ENCODE data around the gene ZCRB1. TPM values are rescaled to one million over a fixed set of nuclear protein-coding genes. Genes with fewer than 3 reads are reported as not detected.

The ZCRB1 gene
- total RNA-seq, 4 donors from 2014 or later: 36.5 to 79.7 (median 45.9) TPM

DNA sequence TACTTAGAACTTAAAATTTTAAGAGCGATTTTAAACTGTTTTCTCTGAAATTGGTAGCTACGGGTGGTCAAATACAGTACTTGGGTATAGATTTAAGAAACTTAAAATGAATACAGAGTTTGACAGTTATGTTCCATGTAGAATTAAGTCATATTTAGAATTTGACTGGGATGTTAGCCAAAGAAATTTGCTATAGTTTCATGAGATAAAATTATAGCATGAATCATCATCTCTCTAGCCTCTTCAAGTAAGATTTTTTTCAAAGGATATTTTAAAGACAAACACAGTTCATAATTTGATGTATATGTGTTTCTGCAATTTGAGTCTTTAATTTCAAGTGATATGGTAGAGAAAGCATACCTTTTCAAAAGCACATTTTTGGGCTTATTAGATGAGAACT is 41.0 kb downstream of the ZCRB1 start:
- Histone ChIP-seq H3K9me3 (no peaks in the 10 kb centered on the region), H3K27me3 (peaks cover 8% of the 10 kb centered on the region), H3K4me1 (no peaks in the 10 kb centered on the region), H3K4me3 (no peak overlapping the region), H3K27ac (no peak overlapping the region), H3K36me3 (no peaks in the 10 kb centered on the region)
- TF ChIP-seq, protein P1, sequence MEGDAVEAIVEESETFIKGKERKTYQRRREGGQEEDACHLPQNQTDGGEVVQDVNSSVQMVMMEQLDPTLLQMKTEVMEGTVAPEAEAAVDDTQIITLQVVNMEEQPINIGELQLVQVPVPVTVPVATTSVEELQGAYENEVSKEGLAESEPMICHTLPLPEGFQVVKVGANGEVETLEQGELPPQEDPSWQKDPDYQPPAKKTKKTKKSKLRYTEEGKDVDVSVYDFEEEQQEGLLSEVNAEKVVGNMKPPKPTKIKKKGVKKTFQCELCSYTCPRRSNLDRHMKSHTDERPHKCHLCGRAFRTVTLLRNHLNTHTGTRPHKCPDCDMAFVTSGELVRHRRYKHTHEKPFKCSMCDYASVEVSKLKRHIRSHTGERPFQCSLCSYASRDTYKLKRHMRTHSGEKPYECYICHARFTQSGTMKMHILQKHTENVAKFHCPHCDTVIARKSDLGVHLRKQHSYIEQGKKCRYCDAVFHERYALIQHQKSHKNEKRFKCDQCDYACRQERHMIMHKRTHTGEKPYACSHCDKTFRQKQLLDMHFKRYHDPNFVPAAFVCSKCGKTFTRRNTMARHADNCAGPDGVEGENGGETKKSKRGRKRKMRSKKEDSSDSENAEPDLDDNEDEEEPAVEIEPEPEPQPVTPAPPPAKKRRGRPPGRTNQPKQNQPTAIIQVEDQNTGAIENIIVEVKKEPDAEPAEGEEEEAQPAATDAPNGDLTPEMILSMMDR (IDR thresholded peaks at IDR 0.05): no peak
- TF ChIP-seq POLR2AphosphoS5 (IDR thresholded peaks at IDR 0.05) (no peak), EP300 (IDR thresholded peaks at IDR 0.05) (no peak), POLR2A (IDR thresholded peaks at IDR 0.05) (no peak)
- 67 to 76% methylated on average over 2 of the region's 2 CpGs for WGBS, 2 donors (ENCODE audit: low coverage in 1 of 2)
- ATAC-seq: no peak

DNA sequence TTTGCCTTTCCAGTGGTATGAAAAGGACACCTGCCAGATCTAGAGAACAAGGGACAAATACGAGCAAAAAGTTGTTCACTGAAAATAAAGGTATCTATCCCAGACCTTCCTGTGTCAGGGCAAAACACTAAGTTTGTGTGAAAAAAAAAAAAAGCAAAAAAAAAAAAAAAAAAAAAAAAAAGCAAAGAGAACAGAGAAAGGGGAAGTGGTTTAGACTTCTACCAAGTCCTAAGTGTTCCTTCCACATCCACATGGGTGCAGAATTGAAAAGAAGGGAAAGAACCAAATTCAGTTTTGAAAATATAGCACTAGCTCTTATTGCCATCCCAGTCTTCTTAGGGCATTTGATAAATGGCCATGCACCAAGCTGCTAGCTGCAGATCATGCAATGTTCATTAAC is 41.7 kb downstream of the ZCRB1 start:
- Histone ChIP-seq H3K4me3 (no peak overlapping the region), H3K9me3 (no peaks in the 10 kb centered on the region), H3K36me3 (no peaks in the 10 kb centered on the region), H3K4me1 (no peaks in the 10 kb centered on the region), H3K27ac (no peak overlapping the region), H3K27me3 (peaks cover 8% of the 10 kb centered on the region)
- ATAC-seq: no peak
- 100% methylated on average over 1 of the region's 1 CpG; no CpG with 5 or more reads in 1 of the 2 donors for WGBS, 2 donors (ENCODE audit: low coverage in 1 of 2)
- TF ChIP-seq, protein P1 (IDR thresholded peaks at IDR 0.05): no peak
- no peak for TF ChIP-seq POLR2A (IDR thresholded peaks at IDR 0.05)
- no peak for TF ChIP-seq POLR2AphosphoS5 (IDR thresholded peaks at IDR 0.05)
- no peak for TF ChIP-seq EP300 (IDR thresholded peaks at IDR 0.05)

DNA sequence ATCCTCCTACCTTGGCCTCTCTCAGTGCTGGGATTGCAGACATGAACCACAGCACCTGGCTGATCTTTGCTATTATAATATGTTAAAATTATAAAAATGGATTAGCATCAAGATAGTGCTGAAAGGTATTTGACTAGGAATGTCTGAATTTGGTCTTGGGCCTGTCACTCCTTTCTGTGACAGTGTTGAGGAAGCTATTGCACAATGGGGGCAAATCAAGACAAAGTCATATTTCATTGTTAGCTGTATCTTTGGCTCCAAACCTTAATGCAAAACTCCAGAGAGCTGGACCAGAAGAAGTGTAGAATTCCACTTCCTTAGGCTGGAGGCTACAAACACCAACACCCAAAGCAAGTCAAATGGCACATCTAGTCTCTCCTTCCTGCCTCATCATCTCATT is 42.2 kb downstream of the ZCRB1 start:
- ATAC-seq: no peak
- Histone ChIP-seq H3K4me3 (no peak overlapping the region), H3K4me1 (no peaks in the 10 kb centered on the region), H3K36me3 (no peaks in the 10 kb centered on the region), H3K9me3 (no peaks in the 10 kb centered on the region), H3K27ac (no peak overlapping the region), H3K27me3 (peaks cover 6% of the 10 kb centered on the region)
- TF ChIP-seq POLR2AphosphoS5 (IDR thresholded peaks at IDR 0.05) (no peak), POLR2A (IDR thresholded peaks at IDR 0.05) (no peak), EP300 (IDR thresholded peaks at IDR 0.05) (no peak)
- TF ChIP-seq, protein P1 (IDR thresholded peaks at IDR 0.05): no peak

DNA sequence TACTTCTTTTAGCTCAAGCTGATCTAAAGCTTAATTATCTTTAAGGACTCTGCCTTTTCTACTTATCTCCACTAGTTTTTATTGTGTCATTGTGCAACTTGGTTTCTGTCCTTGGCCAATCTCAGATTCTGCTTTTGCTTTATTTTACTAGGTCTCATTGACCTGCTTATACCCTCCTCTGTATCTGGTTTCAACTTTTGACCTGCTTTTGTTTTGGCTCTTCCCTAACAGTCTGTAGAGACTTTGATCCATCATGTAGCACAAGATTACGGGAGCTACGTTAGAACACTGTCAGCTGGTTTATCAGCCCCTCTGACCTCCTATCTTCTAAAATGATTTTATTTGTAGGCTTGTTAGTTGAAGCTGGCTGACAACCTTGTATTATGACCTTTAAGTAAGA is 43.6 kb downstream of the ZCRB1 start:
- WGBS, 2 donors (ENCODE audit: low coverage in 1 of 2): 79 to 96% methylated on average over 2 of the region's 2 CpGs
- H3K36me3 ChIP-seq: no peaks in the 10 kb centered on the region
- H3K27me3 ChIP-seq: no peaks in the 10 kb centered on the region
- no peaks in the 10 kb centered on the region for H3K4me1 ChIP-seq
- TF ChIP-seq, protein P1 (IDR thresholded peaks at IDR 0.05): no peak
- TF ChIP-seq EP300 (IDR thresholded peaks at IDR 0.05) (no peak), POLR2AphosphoS5 (IDR thresholded peaks at IDR 0.05) (no peak), POLR2A (IDR thresholded peaks at IDR 0.05) (no peak)
- no peaks in the 10 kb centered on the region for H3K9me3 ChIP-seq
- no peak overlapping the region for H3K27ac ChIP-seq
- no peak for ATAC-seq
- no peak overlapping the region for H3K4me3 ChIP-seq

DNA sequence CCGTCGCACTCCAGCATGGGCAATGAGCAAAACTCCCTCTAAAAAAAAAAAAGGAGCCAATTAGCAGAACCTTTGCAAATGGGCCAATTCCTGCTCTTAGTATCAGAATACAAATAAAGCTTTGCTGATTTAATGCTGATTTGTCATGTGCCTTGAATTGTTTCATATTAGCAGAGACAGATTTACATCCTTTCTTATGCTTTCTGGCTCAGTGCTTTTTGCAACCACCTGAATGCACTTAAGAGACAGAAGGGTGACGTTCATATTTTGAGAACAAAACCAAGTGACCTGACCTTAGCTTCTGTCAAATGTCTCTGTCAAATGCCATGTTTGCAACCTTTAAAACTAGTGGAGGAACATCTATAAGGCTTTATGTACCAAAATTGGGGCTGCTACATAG is 44.0 kb downstream of the ZCRB1 start:
- no peak for ATAC-seq
- Histone ChIP-seq H3K27me3 (no peaks in the 10 kb centered on the region), H3K4me1 (no peaks in the 10 kb centered on the region), H3K27ac (no peak overlapping the region), H3K9me3 (no peaks in the 10 kb centered on the region), H3K36me3 (no peaks in the 10 kb centered on the region), H3K4me3 (no peak overlapping the region)
- 83 to 92% methylated on average over 3 of the region's 3 CpGs for WGBS, 2 donors (ENCODE audit: low coverage in 1 of 2)
- TF ChIP-seq POLR2A (IDR thresholded peaks at IDR 0.05): no peak
- no peak for TF ChIP-seq POLR2AphosphoS5 (IDR thresholded peaks at IDR 0.05)
- no peak for TF ChIP-seq EP300 (IDR thresholded peaks at IDR 0.05)
- TF ChIP-seq, protein P1 (IDR thresholded peaks at IDR 0.05): no peak
